Naive thymus-derived CD4-positive, alpha-beta T cell (primary cell): Measurements from ENCODE around the gene TSPAN15. TPM values are rescaled to one million over a fixed set of nuclear protein-coding genes. Genes with fewer than 3 reads are reported as not detected.

ENCODE experiments used
- ATAC-seq: fragments of 150-1000 bp; cut with Tn5 transposase; 2 replicates; pipeline ENCODE4 v1.10.0; 2021; ENCODE audit warnings: mild to moderate bottlenecking, moderate library complexity
- CTCF ChIA-PET: fragments of 350-600 bp; sonication (Branson Sonifier 250); formaldehyde crosslinking; loops from one replicate; lab custom pipeline; 2021; ENCODE audit warnings: antibody characterized with exemption; lab: Charles Lee
- POLR2A ChIA-PET: fragments of 350-600 bp; sonication (Branson Sonifier 250); formaldehyde crosslinking; loops from one replicate; lab custom pipeline; 2021; ENCODE audit warnings: antibody characterized with exemption, inconsistent platforms; lab: Charles Lee
- DNase-seq, 9 donors: peaks; one replicate each; pipeline versions ENCODE4 v3.0.0 to v3.0.0-alpha.2; 2020 to 2022; ENCODE audit warnings: mixed read lengths in 1 of 9
- H3K27ac ChIP-seq: one replicate; pipeline ENCODE4 v1.7.0; 2013; ENCODE audit warnings: mild to moderate bottlenecking, low read depth, low read length, moderate library complexity
- H3K27me3 ChIP-seq, 2 donors: one replicate each; pipeline ENCODE4 v1.7.0; 2013; ENCODE audit warnings: low read length in 2 of 2, mild to moderate bottlenecking in 2 of 2, moderate library complexity in 2 of 2; ENCODE audit not compliant: control insufficient read depth in 2 of 2, insufficient read depth in 2 of 2
- H3K36me3 ChIP-seq, 3 experiments: 1 replicate in 2 of 3; 2 replicates in 1 of 3; pipeline ENCODE4 v1.7.0; 2013; ENCODE audit warnings: low read length in 3 of 3, mild to moderate bottlenecking in 3 of 3, moderate library complexity in 1 of 3; ENCODE audit not compliant: insufficient read depth in 3 of 3, control insufficient read depth in 2 of 3
- H3K4me1 ChIP-seq, 2 donors: one replicate each; pipeline ENCODE4 v1.7.0; 2013; ENCODE audit warnings: low read length in 2 of 2, mild to moderate bottlenecking in 2 of 2, moderate library complexity in 1 of 2; ENCODE audit not compliant: control insufficient read depth in 2 of 2, insufficient read depth in 2 of 2
- H3K4me3 ChIP-seq: 2 replicates; pipeline ENCODE4 v1.7.0; 2013; ENCODE audit warnings: mild to moderate bottlenecking, low read length
- H3K9me3 ChIP-seq, 3 experiments: 1 replicate in 2 of 3; 2 replicates in 1 of 3; pipeline ENCODE4 v1.7.0; 2013; ENCODE audit warnings: low read length in 3 of 3; ENCODE audit not compliant: control insufficient read depth in 2 of 3
- H3K27ac Mint-ChIP-seq, 9 donors: one replicate each; pipeline ENCODE4 v1.8.0; 2020 to 2022; ENCODE audit warnings: mixed read lengths in 9 of 9, mild to moderate bottlenecking in 8 of 9, moderate library complexity in 5 of 9, inconsistent platforms in 2 of 9
- H3K27me3 Mint-ChIP-seq, 5 donors: one replicate each; pipeline ENCODE4 v1.8.0; 2021 to 2022; ENCODE audit warnings: mixed read lengths in 5 of 5, mild to moderate bottlenecking in 1 of 5
- H3K36me3 Mint-ChIP-seq, 5 donors: one replicate each; pipeline ENCODE4 v1.8.0; 2020 to 2022; ENCODE audit warnings: mixed read lengths in 5 of 5, mild to moderate bottlenecking in 3 of 5, inconsistent platforms in 1 of 5
- H3K4me1 Mint-ChIP-seq, 7 donors: one replicate each; pipeline ENCODE4 v1.8.0; 2020 to 2022; ENCODE audit warnings: mixed read lengths in 7 of 7, mild to moderate bottlenecking in 3 of 7, inconsistent platforms in 1 of 7
- H3K4me3 Mint-ChIP-seq, 10 donors: one replicate each; pipeline ENCODE4 v1.8.0; 2020 to 2022; ENCODE audit warnings: mild to moderate bottlenecking in 10 of 10, mixed read lengths in 10 of 10, moderate library complexity in 6 of 10, inconsistent platforms in 2 of 10
- H3K9me3 Mint-ChIP-seq, 11 donors: one replicate each; pipeline ENCODE4 v1.8.0; 2020 to 2022; ENCODE audit warnings: mixed read lengths in 11 of 11, mild to moderate bottlenecking in 4 of 11, inconsistent platforms in 1 of 11, moderate library complexity in 1 of 11
- intact Hi-C, 2 donors: fragments of 100-400 bp; cut with micrococcal nuclease; formaldehyde crosslinking; loops; one replicate each; pipeline ENCODE4 v1.15.1; 2023
- polyA plus RNA-seq, 2 donors: library from polyadenylated mRNA; unstranded; fragments of 300-500 nt; fragmentation: Illumina TruSeq; gene quantifications; one replicate each; pipeline ENCODE4 v1.2.3, GENCODE V29; 2021
- total RNA-seq, 6 experiments: library from RNA in 5 of 6; stranded (reverse) in 5 of 6; gene quantifications; 1 replicate in 5 of 6; 2 replicates in 1 of 6; pipeline ENCODE4 v1.2.3 and lab custom pipeline; 2021 to 2026

Gene TSPAN15
- total and polyA plus RNA-seq, 7 experiments from 2014 or later: 1.2 to 7.2 (median 2.1) TPM

GRCh38 chr10:69406302-69406811 lies 44.9 kb upstream of the TSPAN15 start:
- H3K27me3 Mint-ChIP-seq: no peaks in the 10 kb centered on the region
- Histone ChIP-seq H3K36me3 (peaks cover 0 to 20% (median 0%) of the 10 kb centered on the region in 3 experiments), H3K9me3 (no peaks in the 10 kb centered on the region), H3K27ac (no peak overlapping the region), H3K4me1 (peaks cover 13 to 14% of the 10 kb centered on the region in 2 donors), H3K4me3 (no peak overlapping the region), H3K27me3 (no peaks in the 10 kb centered on the region)
- H3K9me3 Mint-ChIP-seq: peaks cover 0 to 1% (median 0%) of the 10 kb centered on the region in 11 donors
- no peak overlapping the region for H3K4me3 Mint-ChIP-seq
- intact Hi-C loops: loop anchor here in 1 of 2 donors (5.0 kb wide), 3 partner anchors 399 to 1644 kb away; no protein-coding TSS in a partner anchor
- CTCF ChIA-PET: interaction anchor here (0.5 to 2.8 kb wide), 10 partner anchors 9 to 172 kb away, joined by 3 to 21 read pairs (median 3); no protein-coding TSS in a partner anchor
- peaks cover 0 to 24% (median 11%) of the 10 kb centered on the region in 5 donors for H3K36me3 Mint-ChIP-seq
- ATAC-seq (no peak), DNase-seq (no peak)
- peak overlapping the region; percentile 38 to 77 (median 66) for H3K27ac Mint-ChIP-seq
- POLR2A ChIA-PET: interaction anchor here (0.7 to 3.2 kb wide), 3 partner anchors 88 to 179 kb away, joined by 3 to 6 read pairs (median 3); no protein-coding TSS in a partner anchor
- H3K4me1 Mint-ChIP-seq: peaks cover 14 to 23% (median 20%) of the 10 kb centered on the region in 7 donors

DNA sequence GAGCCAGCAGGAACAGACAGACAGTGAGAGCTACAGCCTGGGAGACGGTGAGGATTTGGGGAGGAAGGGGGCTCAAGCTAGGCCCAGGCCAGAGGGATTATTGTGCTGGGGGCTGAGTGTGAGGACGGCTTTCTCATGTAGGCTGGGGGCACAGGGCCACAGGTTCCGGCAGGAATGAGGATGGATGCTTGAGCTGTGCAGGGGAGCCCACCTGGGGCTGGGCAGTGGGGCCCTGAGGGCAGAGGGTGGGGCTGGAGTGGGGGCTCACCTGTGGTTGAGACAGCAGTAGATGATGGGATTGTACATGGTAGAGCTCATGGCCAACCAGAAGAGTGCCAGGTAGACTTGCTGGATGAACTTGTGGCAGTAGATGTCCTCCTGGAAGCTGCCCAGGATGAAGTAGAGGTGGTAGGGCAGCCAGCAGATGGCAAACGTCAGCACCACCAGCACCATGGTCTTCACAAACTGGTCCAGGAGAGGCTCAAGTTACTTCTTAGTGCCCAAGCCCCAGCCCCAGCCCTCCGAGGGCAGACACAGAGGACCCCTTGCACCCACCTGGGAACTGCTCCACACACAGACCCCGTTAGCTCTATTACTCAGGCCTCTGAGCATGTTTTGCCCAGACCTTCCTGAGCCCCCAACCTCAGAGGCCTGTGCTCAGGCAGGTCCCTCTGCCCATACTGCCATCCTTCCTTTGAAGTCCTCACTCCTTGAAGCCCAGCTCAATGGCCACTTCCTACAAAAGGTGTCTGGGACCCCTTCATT lies 44.3 kb upstream of the TSPAN15 start:
- H3K27ac Mint-ChIP-seq: peak overlapping the region in 8 of 9 donors; percentile 14 to 72 (median 62)
- Histone ChIP-seq H3K4me1 (peaks cover 13 to 14% of the 10 kb centered on the region in 2 donors), H3K4me3 (no peak overlapping the region), H3K9me3 (no peaks in the 10 kb centered on the region), H3K27ac (no peak overlapping the region), H3K36me3 (peaks cover 0 to 15% (median 0%) of the 10 kb centered on the region in 3 experiments), H3K27me3 (no peaks in the 10 kb centered on the region)
- intact Hi-C loops: loop anchor here in 1 of 2 donors (5.0 kb wide), 3 partner anchors 400 to 1645 kb away; no protein-coding TSS in a partner anchor
- H3K27me3 Mint-ChIP-seq: no peaks in the 10 kb centered on the region
- DNase-seq: no peak
- peaks cover 14 to 23% (median 20%) of the 10 kb centered on the region in 7 donors for H3K4me1 Mint-ChIP-seq
- no peak overlapping the region for H3K4me3 Mint-ChIP-seq
- ChIA-PET CTCF (interaction anchor here (0.5 to 2.8 kb wide), 18 partner anchors 8 to 419 kb away, joined by 3 to 21 read pairs (median 4); partner anchors contain the start of gene TACR2), POLR2A (interaction anchor here (0.7 to 3.2 kb wide), 7 partner anchors 46 to 686 kb away, joined by 3 to 6 read pairs (median 3); partner anchors contain the start of gene CCAR1)
- H3K36me3 Mint-ChIP-seq: peaks cover 0 to 19% (median 11%) of the 10 kb centered on the region in 5 donors
- no peak for ATAC-seq
- peaks cover 0 to 1% (median 0%) of the 10 kb centered on the region in 11 donors for H3K9me3 Mint-ChIP-seq

GRCh38 chr10:69407621-69408301 lies 43.5 kb upstream of the TSPAN15 start:
- H3K4me1 ChIP-seq: peaks cover 13 to 14% of the 10 kb centered on the region in 2 donors
- Mint-ChIP-seq H3K27ac (peak overlapping the region; percentile 48 to 95 (median 74)), H3K27me3 (no peaks in the 10 kb centered on the region), H3K4me3 (peak overlapping the region in 6 of 10 donors; percentile 1 to 65 (median 44)), H3K9me3 (peaks cover 0 to 1% (median 0%) of the 10 kb centered on the region in 11 donors), H3K4me1 (peaks cover 14 to 23% (median 20%) of the 10 kb centered on the region in 7 donors), H3K36me3 (peaks cover 0 to 17% (median 11%) of the 10 kb centered on the region in 5 donors)
- ATAC-seq: no peak
- H3K36me3 ChIP-seq: peaks cover 0 to 10% (median 0%) of the 10 kb centered on the region in 3 experiments
- DNase-seq: peak in 2 of 9 donors; percentile 24 to 26
- H3K9me3 ChIP-seq: no peaks in the 10 kb centered on the region
- H3K27me3 ChIP-seq: no peaks in the 10 kb centered on the region
- POLR2A ChIA-PET: interaction anchor here (0.7 to 3.2 kb wide), 11 partner anchors 17 to 687 kb away, joined by 3 to 10 read pairs (median 4); partner anchors contain the start of gene CCAR1
- CTCF ChIA-PET: interaction anchor here (0.6 to 2.8 kb wide), 20 partner anchors 9 to 420 kb away, joined by 3 to 21 read pairs (median 4); partner anchors contain the start of gene TACR2
- intact Hi-C loops: loop anchor here (1.0 to 5.0 kb wide), 14 partner anchors 15 to 1645 kb away; partner anchors contain the start of genes SUPV3L1 (in 2 of the 2), FAM241B (in 1 of the 2), TSPAN15 (in 1 of the 2) and VPS26A (in 1 of the 2)
- H3K27ac ChIP-seq: no peak overlapping the region
- no peak overlapping the region for H3K4me3 ChIP-seq

DNA sequence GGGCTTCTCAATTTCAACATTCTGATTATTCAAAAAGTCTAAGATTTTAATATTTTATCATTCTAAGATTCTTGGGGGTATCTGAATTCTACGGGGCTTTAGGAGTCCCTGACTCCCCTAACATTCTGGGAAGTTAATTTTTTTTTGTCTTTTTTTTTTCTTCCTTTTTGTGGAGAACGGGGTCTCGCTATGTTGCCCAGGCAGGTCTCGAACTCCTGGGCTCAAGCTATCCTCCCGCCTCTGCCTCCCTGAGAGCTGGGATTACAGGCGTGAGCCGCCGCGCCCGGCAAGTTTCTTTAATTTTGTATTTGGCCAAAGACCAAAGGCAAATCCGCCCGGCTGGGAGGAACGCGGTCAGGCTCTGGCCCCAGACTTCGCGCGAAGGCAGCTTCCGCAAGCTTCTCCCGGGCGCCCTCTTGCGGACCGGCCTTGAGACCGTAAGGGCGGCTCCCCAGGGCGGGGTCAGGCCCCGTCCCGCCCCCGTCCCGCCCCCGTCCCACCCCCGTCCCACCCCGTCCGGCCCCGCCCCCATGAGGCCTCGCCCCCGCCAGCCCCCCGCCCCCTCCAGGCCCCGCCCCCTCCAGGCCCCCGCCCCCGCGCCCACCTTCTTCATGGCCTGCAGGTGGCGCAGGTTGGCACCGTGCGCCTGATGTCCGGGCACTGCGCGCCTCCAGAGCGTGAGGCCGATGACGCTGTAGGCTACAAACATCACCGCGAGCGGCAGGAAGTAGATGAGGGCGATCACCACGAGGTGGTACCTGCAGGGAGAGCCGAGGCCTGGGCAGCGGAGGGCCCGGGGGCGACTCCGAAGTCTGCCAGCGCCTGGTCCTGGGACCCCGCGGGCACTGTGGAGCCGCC lies 42.7 kb upstream of the TSPAN15 start:
- H3K4me1 Mint-ChIP-seq: peaks cover 14 to 28% (median 20%) of the 10 kb centered on the region in 7 donors
- CTCF ChIA-PET: interaction anchor here (0.6 to 2.8 kb wide), 15 partner anchors 9 to 421 kb away, joined by 3 to 21 read pairs (median 4); partner anchors contain the start of gene TACR2
- H3K36me3 Mint-ChIP-seq: peaks cover 0 to 11% (median 9%) of the 10 kb centered on the region in 5 donors
- intact Hi-C loops: loop anchor here (1.0 to 5.0 kb wide), 15 partner anchors 16 to 1646 kb away; partner anchors contain the start of genes SUPV3L1 (in 2 of the 2), FAM241B (in 1 of the 2), TSPAN15 (in 1 of the 2) and VPS26A (in 1 of the 2)
- DNase-seq: peak; percentile 82 to 92 (median 90)
- H3K27me3 ChIP-seq: no peaks in the 10 kb centered on the region
- peak overlapping the region; percentile 76 for H3K27ac ChIP-seq
- peak overlapping the region; percentile 65 to 83 (median 74) for H3K4me3 Mint-ChIP-seq
- H3K4me3 ChIP-seq: peak overlapping the region; percentile 54
- no peaks in the 10 kb centered on the region for H3K9me3 ChIP-seq
- H3K9me3 Mint-ChIP-seq: peaks cover 0 to 1% (median 0%) of the 10 kb centered on the region in 11 donors
- H3K36me3 ChIP-seq: peaks cover 0 to 6% (median 0%) of the 10 kb centered on the region in 3 experiments
- no peaks in the 10 kb centered on the region for H3K27me3 Mint-ChIP-seq
- POLR2A ChIA-PET: interaction anchor here (0.7 to 3.2 kb wide), 8 partner anchors 16 to 313 kb away, joined by 3 to 10 read pairs (median 4); no protein-coding TSS in a partner anchor
- H3K4me1 ChIP-seq: peaks cover 13 to 14% of the 10 kb centered on the region in 2 donors
- peak overlapping the region; percentile 82 to 96 (median 92) for H3K27ac Mint-ChIP-seq
- peak; percentile 94 for ATAC-seq

DNA sequence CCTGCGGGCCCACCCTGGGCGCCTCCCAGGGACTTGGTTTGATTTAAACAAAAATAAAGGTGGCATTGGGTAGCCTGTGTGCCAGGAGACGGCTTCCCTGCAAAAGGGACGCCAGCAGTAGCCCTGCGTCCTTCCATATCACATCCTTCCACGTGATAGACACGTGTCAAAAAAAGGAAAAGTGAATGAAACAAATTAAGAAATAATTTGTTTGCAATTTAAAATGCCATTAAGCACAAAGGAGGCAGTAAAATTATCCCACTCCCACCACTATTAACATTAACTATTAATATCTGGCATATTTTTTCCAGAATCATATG lies 42.1 kb upstream of the TSPAN15 start:
- H3K4me3 Mint-ChIP-seq: peak overlapping the region in 5 of 10 donors; percentile 45 to 77 (median 67)
- intact Hi-C loops: loop anchor here (1.0 to 5.0 kb wide), 5 partner anchors 17 to 1647 kb away; no protein-coding TSS in a partner anchor
- POLR2A ChIA-PET: interaction anchor here (1.6 to 3.2 kb wide), 2 partner anchors 16 to 98 kb away, joined by 6 to 10 read pairs; no protein-coding TSS in a partner anchor

More for the DNA sequence above, 42.1 kb upstream of the TSPAN15 start:
- Histone ChIP-seq H3K4me3 (peak overlapping the region; percentile 54), H3K9me3 (no peaks in the 10 kb centered on the region), H3K27ac (peak overlapping the region; percentile 76), H3K36me3 (peaks cover 0 to 3% (median 0%) of the 10 kb centered on the region in 3 experiments), H3K4me1 (peaks cover 13 to 14% of the 10 kb centered on the region in 2 donors), H3K27me3 (no peaks in the 10 kb centered on the region)
- DNase-seq: no peak
- Mint-ChIP-seq H3K36me3 (peaks cover 0 to 5% (median 4%) of the 10 kb centered on the region in 5 donors), H3K9me3 (peaks cover 0 to 1% (median 0%) of the 10 kb centered on the region in 11 donors), H3K27ac (peak overlapping the region; percentile 80 to 96 (median 92)), H3K4me1 (peaks cover 14 to 28% (median 20%) of the 10 kb centered on the region in 7 donors), H3K27me3 (no peaks in the 10 kb centered on the region)
- CTCF ChIA-PET: interaction anchor here (0.8 to 2.5 kb wide), 2 partner anchors 11 to 96 kb away, joined by 3 to 9 read pairs; no protein-coding TSS in a partner anchor
- no peak for ATAC-seq
